ENCODE measurements around the gene COL16A1.

COL16A1 gene

GRCh38 chr1:31605908-31606427 lies 97.8 kb downstream of the COL16A1 start:
- in situ Hi-C loops (cut with MboI; ENCODE audit: low sequenced_read_pairs) = no loop called here
